ENCODE data around the gene CEP20. TPM values are rescaled to one million over a fixed set of nuclear protein-coding genes. Genes with fewer than 3 reads are reported as not detected.

The CEP20 gene
- total RNA-seq, 1 experiment from 2014 or later: 52.4 TPM

GRCh38 chr16:15897834-15898254 lies 9.4 kb upstream of the CEP20 start:
- Mint-ChIP-seq H3K4me1 (ENCODE audit: low read depth, unreplicated experiment) (peaks cover 19% of the 10 kb centered on the region), H3K4me3 (ENCODE audit: low read depth, unreplicated experiment) (no peak overlapping the region), H3K36me3 (ENCODE audit: insufficient read depth, unreplicated experiment) (no peaks in the 10 kb centered on the region), H3K27me3 (ENCODE audit: unreplicated experiment) (no peaks in the 10 kb centered on the region), H3K27ac (ENCODE audit: unreplicated experiment) (no peak overlapping the region), H3K9me3 (ENCODE audit: low read depth, unreplicated experiment) (no peaks in the 10 kb centered on the region)
- TF ChIP-seq CTCF (IDR thresholded peaks at IDR 0.05; ENCODE audit: unreplicated experiment): no peak
- BruUV-seq (replicated peaks): no TSS peak
- CTCF ChIA-PET: interaction anchor here (0.7 kb wide), 1 partner anchor 313 kb away, joined by 4 read pairs; no protein-coding TSS in a partner anchor
- DNase-seq: no peak
- intact Hi-C loops (cut with micrococcal nuclease; ENCODE audit: unreplicated experiment): no loop called here

GRCh38 chr16:15897121-15897780 lies 8.8 kb upstream of the CEP20 start:
- DNase-seq: no peak
- Mint-ChIP-seq H3K27me3 (ENCODE audit: unreplicated experiment) (no peaks in the 10 kb centered on the region), H3K36me3 (ENCODE audit: insufficient read depth, unreplicated experiment) (no peaks in the 10 kb centered on the region), H3K27ac (ENCODE audit: unreplicated experiment) (no peak overlapping the region), H3K4me3 (ENCODE audit: low read depth, unreplicated experiment) (no peak overlapping the region), H3K4me1 (ENCODE audit: low read depth, unreplicated experiment) (peaks cover 19% of the 10 kb centered on the region), H3K9me3 (ENCODE audit: low read depth, unreplicated experiment) (no peaks in the 10 kb centered on the region)
- BruUV-seq (replicated peaks): no TSS peak
- no peak for TF ChIP-seq CTCF (IDR thresholded peaks at IDR 0.05; ENCODE audit: unreplicated experiment)
- CTCF ChIA-PET: interaction anchor here (0.7 kb wide), 1 partner anchor 314 kb away, joined by 4 read pairs; no protein-coding TSS in a partner anchor
- intact Hi-C loops (cut with micrococcal nuclease; ENCODE audit: unreplicated experiment): no loop called here

GRCh38 chr16:15894571-15895374 lies 6.4 kb upstream of the CEP20 start:
- no TSS peak for BruUV-seq (replicated peaks)
- no peak for DNase-seq
- CTCF ChIA-PET: no interaction called here
- intact Hi-C loops (cut with micrococcal nuclease; ENCODE audit: unreplicated experiment): no loop called here
- Mint-ChIP-seq H3K9me3 (ENCODE audit: low read depth, unreplicated experiment) (no peaks in the 10 kb centered on the region), H3K27me3 (ENCODE audit: unreplicated experiment) (no peaks in the 10 kb centered on the region), H3K27ac (ENCODE audit: unreplicated experiment) (no peak overlapping the region), H3K4me3 (ENCODE audit: low read depth, unreplicated experiment) (no peak overlapping the region), H3K4me1 (ENCODE audit: low read depth, unreplicated experiment) (peaks cover 9% of the 10 kb centered on the region), H3K36me3 (ENCODE audit: insufficient read depth, unreplicated experiment) (no peaks in the 10 kb centered on the region)
- TF ChIP-seq CTCF (IDR thresholded peaks at IDR 0.05; ENCODE audit: unreplicated experiment): no peak

- CTCF ChIA-PET: no interaction called here
Observed at GRCh38 chr16:15891508-15891907, 3.1 kb upstream of the CEP20 start.

More at GRCh38 chr16:15891508-15891907, 3.1 kb upstream of the CEP20 start:
- Mint-ChIP-seq H3K4me3 (ENCODE audit: low read depth, unreplicated experiment) (no peak overlapping the region), H3K9me3 (ENCODE audit: low read depth, unreplicated experiment) (no peaks in the 10 kb centered on the region), H3K27me3 (ENCODE audit: unreplicated experiment) (no peaks in the 10 kb centered on the region), H3K4me1 (ENCODE audit: low read depth, unreplicated experiment) (peaks cover 10% of the 10 kb centered on the region), H3K36me3 (ENCODE audit: insufficient read depth, unreplicated experiment) (peaks cover 12% of the 10 kb centered on the region), H3K27ac (ENCODE audit: unreplicated experiment) (no peak overlapping the region)
- intact Hi-C loops (cut with micrococcal nuclease; ENCODE audit: unreplicated experiment): no loop called here
- TF ChIP-seq CTCF (IDR thresholded peaks at IDR 0.05; ENCODE audit: unreplicated experiment): no peak
- DNase-seq: no peak
- no TSS peak for BruUV-seq (replicated peaks)
